HFF-Myc (cell line): ENCODE measurements around the gene LDLRAD3.

Source experiments
- DNase-seq: peaks from one replicate; pipeline ENCODE4 v3.0.0-alpha.2; 2011; ENCODE audit warnings: low read depth; ENCODE audit errors: extremely low read depth
- H3K4me3 ChIP-seq: replicated peaks from 2 replicates; pipeline ENCODE4 v1.5.1; 2011; ENCODE audit warnings: low read depth, mild to moderate bottlenecking, control low read depth, low read length
- CTCF ChIP-seq: IDR thresholded peaks from 2 replicates; pipeline ENCODE4 v1.5.1; 2012; ENCODE audit warnings: mild to moderate bottlenecking, low read depth, low read length, control low read depth; ENCODE audit errors: missing control alignments

LDLRAD3 gene

GRCh38 chr11:36266767-36267166 lies 322.9 kb downstream of the LDLRAD3 start:
- no peak for TF ChIP-seq CTCF
- DNase-seq, result no peak
- no peak overlapping the region for H3K4me3 ChIP-seq

- no peak for TF ChIP-seq CTCF
- DNase-seq, result no peak
- H3K4me3 ChIP-seq, result no peak overlapping the region
Measured at GRCh38 chr11:36268337-36268985, 324.6 kb downstream of the LDLRAD3 start.

GRCh38 chr11:36270701-36271100 lies 326.8 kb downstream of the LDLRAD3 start:
- TF ChIP-seq CTCF, result no peak
- DNase-seq, result no peak
- H3K4me3 ChIP-seq, result no peak overlapping the region

GRCh38 chr11:36271794-36272407 lies 328.0 kb downstream of the LDLRAD3 start:
- no peak overlapping the region for H3K4me3 ChIP-seq
- DNase-seq, result no peak
- TF ChIP-seq CTCF, result peak; percentile 13

GRCh38 chr11:36273110-36273509 lies 329.2 kb downstream of the LDLRAD3 start:
- no peak for DNase-seq
- H3K4me3 ChIP-seq, result no peak overlapping the region

GRCh38 chr11:36274414-36274813 lies 330.6 kb downstream of the LDLRAD3 start:
- no peak for TF ChIP-seq CTCF
- no peak overlapping the region for H3K4me3 ChIP-seq
- no peak for DNase-seq

More at GRCh38 chr11:36273110-36273509, 329.2 kb downstream of the LDLRAD3 start:
- no peak for TF ChIP-seq CTCF
